ENCODE results near the gene PRUNE2.

Gene PRUNE2

DNA sequence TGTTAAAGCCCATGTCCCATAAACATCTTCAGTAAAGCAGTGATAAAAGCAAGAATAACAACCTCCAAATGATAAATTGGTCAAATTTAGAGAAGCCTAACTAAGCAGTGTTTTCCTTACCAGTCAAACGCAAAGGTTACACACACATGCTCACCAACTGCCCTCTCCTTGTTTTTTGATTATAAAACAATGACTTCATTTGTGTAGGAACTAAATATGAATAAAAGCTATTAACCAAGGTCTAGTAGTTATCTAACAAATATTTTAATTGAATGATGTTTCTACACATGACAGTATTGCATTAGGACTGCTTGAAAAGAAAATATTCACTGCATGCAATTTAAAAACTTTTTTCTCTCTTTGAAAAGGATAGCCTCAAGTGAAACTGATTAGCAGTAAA, 105.0 kb downstream of the PRUNE2 start:
- no peak for DNase-seq (ENCODE audit: low read depth)
- H3K4me3 ChIP-seq (ENCODE audit: control insufficient read depth, low read depth, low read length): no peak overlapping the region
- TF ChIP-seq, protein P1, sequence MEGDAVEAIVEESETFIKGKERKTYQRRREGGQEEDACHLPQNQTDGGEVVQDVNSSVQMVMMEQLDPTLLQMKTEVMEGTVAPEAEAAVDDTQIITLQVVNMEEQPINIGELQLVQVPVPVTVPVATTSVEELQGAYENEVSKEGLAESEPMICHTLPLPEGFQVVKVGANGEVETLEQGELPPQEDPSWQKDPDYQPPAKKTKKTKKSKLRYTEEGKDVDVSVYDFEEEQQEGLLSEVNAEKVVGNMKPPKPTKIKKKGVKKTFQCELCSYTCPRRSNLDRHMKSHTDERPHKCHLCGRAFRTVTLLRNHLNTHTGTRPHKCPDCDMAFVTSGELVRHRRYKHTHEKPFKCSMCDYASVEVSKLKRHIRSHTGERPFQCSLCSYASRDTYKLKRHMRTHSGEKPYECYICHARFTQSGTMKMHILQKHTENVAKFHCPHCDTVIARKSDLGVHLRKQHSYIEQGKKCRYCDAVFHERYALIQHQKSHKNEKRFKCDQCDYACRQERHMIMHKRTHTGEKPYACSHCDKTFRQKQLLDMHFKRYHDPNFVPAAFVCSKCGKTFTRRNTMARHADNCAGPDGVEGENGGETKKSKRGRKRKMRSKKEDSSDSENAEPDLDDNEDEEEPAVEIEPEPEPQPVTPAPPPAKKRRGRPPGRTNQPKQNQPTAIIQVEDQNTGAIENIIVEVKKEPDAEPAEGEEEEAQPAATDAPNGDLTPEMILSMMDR (conservative IDR thresholded peaks at IDR 0.05; ENCODE audit: control insufficient read depth, insufficient read depth, low read depth, low read length): no peak

DNA sequence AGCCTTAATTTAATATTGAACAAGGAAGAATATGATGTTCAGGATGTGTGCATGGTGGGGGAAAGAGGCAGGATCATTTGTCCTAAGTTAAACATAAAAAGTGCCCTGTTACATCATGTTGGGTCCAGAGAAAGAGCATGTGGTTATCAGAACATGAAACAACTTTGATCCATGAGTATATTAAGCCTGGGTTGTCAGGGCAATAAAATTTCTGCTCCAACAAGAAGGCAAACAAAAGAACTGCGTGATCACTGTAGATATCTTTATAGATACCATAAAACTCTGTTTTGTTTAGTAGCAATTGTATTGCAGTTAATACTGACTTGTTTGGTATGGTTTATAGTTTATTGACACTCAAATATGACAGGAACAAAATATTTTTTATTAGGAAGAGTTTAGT, 106.4 kb downstream of the PRUNE2 start:
- no peak for DNase-seq (ENCODE audit: low read depth)
- H3K4me3 ChIP-seq (ENCODE audit: control insufficient read depth, low read depth, low read length): no peak overlapping the region
- TF ChIP-seq, protein P1 (conservative IDR thresholded peaks at IDR 0.05; ENCODE audit: control insufficient read depth, insufficient read depth, low read depth, low read length): no peak

DNA sequence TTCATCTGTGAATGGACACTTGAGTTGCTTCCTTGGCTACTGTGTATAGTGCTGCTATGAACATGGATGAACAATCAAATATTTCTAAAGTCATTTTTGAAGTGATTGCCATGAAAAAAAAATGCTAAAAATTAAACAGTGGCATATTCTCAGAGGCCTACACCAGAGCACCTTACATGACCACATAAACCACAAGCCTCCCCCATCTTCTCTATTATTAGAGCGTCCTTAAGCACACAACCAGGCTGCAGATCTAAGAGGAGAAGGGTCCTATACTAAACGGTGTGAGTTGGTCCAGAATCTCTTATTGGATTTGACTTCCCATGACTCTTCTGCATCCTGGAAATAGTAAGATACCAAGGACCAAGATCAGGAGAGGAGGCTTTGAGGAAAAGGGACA, 107.4 kb downstream of the PRUNE2 start:
- TF ChIP-seq, protein P1 (conservative IDR thresholded peaks at IDR 0.05; ENCODE audit: control insufficient read depth, insufficient read depth, low read depth, low read length): no peak
- DNase-seq (ENCODE audit: low read depth): no peak
- H3K4me3 ChIP-seq (ENCODE audit: control insufficient read depth, low read depth, low read length): no peak overlapping the region

DNA sequence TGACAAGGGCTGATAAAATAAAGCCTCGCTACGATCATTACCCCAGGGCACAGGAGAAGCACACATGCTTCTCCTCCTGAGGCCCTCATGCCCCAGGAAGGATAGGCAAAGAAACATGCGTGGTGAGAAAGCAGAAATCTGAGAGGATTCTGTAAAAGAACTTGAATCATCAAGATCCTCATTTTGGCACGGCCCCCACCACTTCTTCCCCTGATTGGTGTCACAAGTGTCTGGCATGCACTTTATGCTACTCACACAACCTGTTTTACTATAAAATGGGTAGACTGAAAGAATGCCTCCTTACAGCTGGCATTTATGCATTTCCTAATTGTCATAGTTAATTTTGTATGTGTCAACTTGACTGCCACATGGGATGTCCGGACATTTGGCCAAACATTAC, 109.6 kb downstream of the PRUNE2 start:
- H3K4me3 ChIP-seq (ENCODE audit: control insufficient read depth, low read depth, low read length): no peak overlapping the region
- TF ChIP-seq, protein P1 (conservative IDR thresholded peaks at IDR 0.05; ENCODE audit: control insufficient read depth, insufficient read depth, low read depth, low read length): no peak
- no peak for DNase-seq (ENCODE audit: low read depth)

DNA sequence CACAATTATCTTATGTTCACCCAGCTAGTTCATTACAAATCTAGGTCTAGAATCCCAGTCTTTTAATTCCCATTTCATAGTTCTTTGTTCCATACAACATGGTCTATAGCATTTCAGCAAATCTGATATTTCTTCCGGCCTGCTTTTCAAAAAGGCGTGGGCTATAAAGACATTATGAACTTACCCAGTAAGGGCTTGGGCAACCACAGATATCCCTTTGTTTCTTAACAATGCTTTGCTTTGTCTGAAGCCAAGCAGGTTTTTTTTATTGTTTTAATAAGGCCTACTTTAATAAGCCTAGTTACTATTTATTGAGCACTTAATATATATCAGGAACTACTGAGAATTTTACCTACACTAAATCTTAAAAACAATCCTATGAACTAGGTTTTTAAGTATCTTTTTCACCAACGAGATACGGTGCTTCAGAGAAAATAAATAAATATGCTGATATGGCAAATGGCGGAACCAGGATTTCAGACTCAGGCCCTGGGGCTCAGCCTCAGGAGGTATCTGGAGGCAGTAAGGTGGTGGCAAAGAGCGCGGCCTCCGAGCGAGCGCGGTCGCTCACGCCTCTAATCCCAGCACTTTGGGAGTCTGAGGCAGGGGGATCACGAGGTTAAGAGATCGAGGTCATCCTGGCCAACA, 112.0 kb downstream of the PRUNE2 start:
- TF ChIP-seq, protein P1 (conservative IDR thresholded peaks at IDR 0.05; ENCODE audit: control insufficient read depth, insufficient read depth, low read depth, low read length): no peak
- H3K4me3 ChIP-seq (ENCODE audit: control insufficient read depth, low read depth, low read length): no peak overlapping the region
- DNase-seq (ENCODE audit: low read depth): no peak

DNA sequence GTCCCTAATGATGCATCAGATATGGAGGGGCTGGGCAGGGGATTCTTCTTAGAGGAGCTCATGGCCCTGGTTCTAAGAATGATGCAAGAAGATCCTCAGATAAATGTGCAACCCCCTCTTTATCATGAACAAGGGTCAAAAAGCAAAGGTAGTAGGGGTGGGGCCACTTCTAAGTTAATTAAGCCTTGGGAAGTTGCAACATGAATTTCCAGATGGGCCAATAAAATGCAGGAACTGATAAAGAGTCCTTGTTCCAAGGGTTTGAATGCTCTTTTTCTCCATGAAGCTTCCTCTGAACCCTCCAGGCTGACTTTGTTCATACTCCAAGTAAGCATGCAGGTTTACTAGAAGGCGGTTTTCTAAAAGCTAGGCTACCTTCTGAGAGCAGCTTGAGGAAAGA, 116.1 kb downstream of the PRUNE2 start:
- TF ChIP-seq, protein P1 (conservative IDR thresholded peaks at IDR 0.05; ENCODE audit: control insufficient read depth, insufficient read depth, low read depth, low read length): no peak
- DNase-seq (ENCODE audit: low read depth): no peak
- H3K4me3 ChIP-seq (ENCODE audit: control insufficient read depth, low read depth, low read length): no peak overlapping the region

DNA sequence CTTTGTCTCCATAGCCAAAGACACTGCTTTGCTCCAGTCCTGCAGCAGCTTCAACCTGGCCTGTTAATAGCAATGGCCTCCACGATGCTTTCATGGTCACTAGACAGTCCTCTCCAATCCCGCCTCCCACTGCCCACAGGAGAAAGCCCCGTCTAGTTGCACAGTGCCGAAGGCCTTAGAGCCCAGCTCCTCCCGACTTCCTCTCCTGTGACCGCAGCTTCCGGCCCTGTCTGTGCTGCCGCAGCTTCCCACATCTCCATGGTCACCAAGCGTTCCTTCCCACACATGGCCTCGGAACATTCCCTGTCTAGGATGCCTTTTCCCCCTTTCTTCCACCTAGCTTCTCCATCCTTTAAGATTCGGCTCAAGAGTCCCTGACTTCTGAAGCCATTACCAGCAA, 118.2 kb downstream of the PRUNE2 start:
- H3K4me3 ChIP-seq (ENCODE audit: control insufficient read depth, low read depth, low read length): no peak overlapping the region
- no peak for DNase-seq (ENCODE audit: low read depth)
- TF ChIP-seq, protein P1 (conservative IDR thresholded peaks at IDR 0.05; ENCODE audit: control insufficient read depth, insufficient read depth, low read depth, low read length): no peak

Measured in fibroblast of mammary gland (primary cell).